Breast epithelium (tissue), 4 donors: ENCODE measurements around the gene HIPK3. TPM values are rescaled to one million over a fixed set of nuclear protein-coding genes. Genes with fewer than 3 reads are reported as not detected.
"Not testable (repeated sequence)": the region's sequence is repeated elsewhere in the genome, so short reads cannot be mapped to it uniquely, and the experiment has no call there.

Experiments
- DNase-seq, 2 donors: peaks; one replicate each; pipeline ENCODE4 v3.0.0-alpha.2; 2019; ENCODE audit warnings: low spot score in 2 of 2
- H3K27ac ChIP-seq, 2 donors: fragments of 200-600 bp; sonication (generic) in 1 of 2; one replicate each; pipeline ENCODE4 v1.5.1; 2016 to 2019; ENCODE audit warnings: mild to moderate bottlenecking in 1 of 2
- H3K27me3 ChIP-seq, 2 donors: fragments of 200-600 bp; sonication (generic) in 1 of 2; one replicate each; pipeline versions ENCODE4 v1.5.1 to v1.6.0; 2017 to 2019; ENCODE audit warnings: control low read depth in 1 of 2, mild to moderate bottlenecking in 1 of 2
- H3K36me3 ChIP-seq: fragments of 200-600 bp; one replicate; pipeline ENCODE4 v1.5.1; 2019
- H3K4me1 ChIP-seq, 2 donors: fragments of 200-600 bp; sonication (generic); one replicate each; pipeline ENCODE4 v1.5.1; 2016 to 2019; ENCODE audit warnings: control low read depth in 1 of 2
- H3K4me3 ChIP-seq, 3 donors: fragments of 200-600 bp; sonication (generic); 1 replicate in 2 of 3; 2 replicates in 1 of 3; pipeline ENCODE4 v1.5.1; 2016 to 2019; ENCODE audit warnings: mild to moderate bottlenecking in 3 of 3, moderate library complexity in 2 of 3
- H3K9me3 ChIP-seq, 2 donors: fragments of 200-600 bp; sonication (generic) in 1 of 2; one replicate each; pipeline ENCODE4 v1.5.1; 2016 to 2019; ENCODE audit warnings: control low read depth in 1 of 2
- POLR2A ChIP-seq: fragments of 450-650 bp; IDR thresholded peaks from one replicate; pipeline ENCODE4 v1.6.1; 2016; ENCODE audit warnings: antibody characterized with exemption, mild to moderate bottlenecking, moderate library complexity
- POLR2AphosphoS5 ChIP-seq, 3 donors: sonication (generic); formaldehyde crosslinking; IDR thresholded peaks; one replicate each; pipeline ENCODE4 v1.6.1; 2017; ENCODE audit warnings: antibody characterized with exemption in 3 of 3
- intact Hi-C: fragments of 100-400 bp; cut with DNase I; formaldehyde crosslinking; loops from one replicate; pipeline ENCODE4 v1.15.1; 2023; ENCODE audit warnings: low total_unique reads
- total RNA-seq, 3 donors: library from RNA; depleted of rRNA; stranded (reverse); fragments of >200 nt; gene quantifications; one replicate each; pipeline ENCODE4 v1.1.0, GENCODE V29; 2016
- TF ChIP-seq, protein P1 (sequence below), 3 donors: fragments of 450-650 bp; IDR thresholded peaks; one replicate each; pipeline ENCODE4 v1.5.1; 2016 to 2017; ENCODE audit warnings: antibody characterized with exemption in 3 of 3, mild to moderate bottlenecking in 3 of 3, moderate library complexity in 3 of 3

HIPK3 gene
- total RNA-seq, 3 donors from 2014 or later = 200 to 223 (median 202) TPM

DNA sequence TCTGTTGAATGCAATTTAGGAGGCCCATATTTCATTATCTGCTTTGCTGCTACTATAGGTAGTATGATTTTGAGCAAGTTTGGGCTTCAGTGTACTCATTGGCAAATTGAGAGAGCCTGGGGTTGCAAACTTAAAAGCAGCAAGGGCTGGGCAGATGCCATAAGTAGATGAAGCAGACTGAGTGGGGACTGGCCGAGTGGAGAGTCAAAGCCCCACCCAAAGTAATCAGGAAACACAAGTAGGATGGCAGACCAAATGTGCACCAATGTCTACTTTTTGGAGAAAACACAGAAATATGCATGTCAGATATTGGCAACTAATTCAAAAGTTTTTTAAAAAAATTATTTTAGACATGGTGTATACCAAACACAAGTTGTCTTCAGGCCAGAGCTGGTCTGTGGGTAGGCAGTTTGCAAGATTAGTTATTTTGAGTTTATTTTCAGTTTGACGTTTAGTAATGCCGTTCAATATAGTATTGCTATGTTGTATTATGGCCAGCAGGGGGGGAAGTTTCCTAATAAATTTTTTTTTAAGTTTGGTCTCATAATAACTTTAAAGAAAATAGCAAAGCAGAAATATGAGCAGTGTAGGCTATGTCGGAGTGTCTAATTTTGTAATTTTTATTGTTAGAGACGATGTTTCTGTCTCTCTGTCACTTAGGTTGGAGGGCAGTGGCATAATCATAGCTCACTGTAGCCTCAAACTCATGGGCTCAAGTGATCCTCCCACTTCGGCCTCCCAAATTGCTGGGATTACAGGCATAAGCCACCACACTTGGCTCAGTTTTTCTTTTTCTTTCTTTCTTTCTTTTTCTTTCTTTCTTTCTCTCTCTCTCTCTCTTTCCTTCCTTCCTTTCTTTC, 105.1 kb downstream of the HIPK3 start:
- TF ChIP-seq POLR2AphosphoS5 (IDR thresholded peaks at IDR 0.05) = no peak
- TF ChIP-seq, protein P1, sequence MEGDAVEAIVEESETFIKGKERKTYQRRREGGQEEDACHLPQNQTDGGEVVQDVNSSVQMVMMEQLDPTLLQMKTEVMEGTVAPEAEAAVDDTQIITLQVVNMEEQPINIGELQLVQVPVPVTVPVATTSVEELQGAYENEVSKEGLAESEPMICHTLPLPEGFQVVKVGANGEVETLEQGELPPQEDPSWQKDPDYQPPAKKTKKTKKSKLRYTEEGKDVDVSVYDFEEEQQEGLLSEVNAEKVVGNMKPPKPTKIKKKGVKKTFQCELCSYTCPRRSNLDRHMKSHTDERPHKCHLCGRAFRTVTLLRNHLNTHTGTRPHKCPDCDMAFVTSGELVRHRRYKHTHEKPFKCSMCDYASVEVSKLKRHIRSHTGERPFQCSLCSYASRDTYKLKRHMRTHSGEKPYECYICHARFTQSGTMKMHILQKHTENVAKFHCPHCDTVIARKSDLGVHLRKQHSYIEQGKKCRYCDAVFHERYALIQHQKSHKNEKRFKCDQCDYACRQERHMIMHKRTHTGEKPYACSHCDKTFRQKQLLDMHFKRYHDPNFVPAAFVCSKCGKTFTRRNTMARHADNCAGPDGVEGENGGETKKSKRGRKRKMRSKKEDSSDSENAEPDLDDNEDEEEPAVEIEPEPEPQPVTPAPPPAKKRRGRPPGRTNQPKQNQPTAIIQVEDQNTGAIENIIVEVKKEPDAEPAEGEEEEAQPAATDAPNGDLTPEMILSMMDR (IDR thresholded peaks at IDR 0.05) = peak; percentile 73 to 80 (median 75)
- Histone ChIP-seq H3K4me3 (no peak overlapping the region), H3K4me1 (no peaks in the 10 kb centered on the region), H3K27me3 (no peaks in the 10 kb centered on the region), H3K9me3 (no peaks in the 10 kb centered on the region), H3K36me3 (no peaks in the 10 kb centered on the region), H3K27ac (no peak overlapping the region)
- intact Hi-C loops = no loop called here
- DNase-seq = no peak

GRCh38 chr11:33366918-33367317, 109.7 kb downstream of the HIPK3 start:
- TF ChIP-seq, protein P1 (IDR thresholded peaks at IDR 0.05) = no peak
- TF ChIP-seq POLR2AphosphoS5 (IDR thresholded peaks at IDR 0.05) = no peak
- TF ChIP-seq POLR2A = no peak
- no peak for DNase-seq
- Histone ChIP-seq H3K9me3 (no peaks in the 10 kb centered on the region), H3K27me3 (no peaks in the 10 kb centered on the region), H3K27ac (no peak overlapping the region), H3K36me3 (no peaks in the 10 kb centered on the region), H3K4me1 (no peaks in the 10 kb centered on the region), H3K4me3 (no peak overlapping the region)
- intact Hi-C loops = no loop called here

DNA sequence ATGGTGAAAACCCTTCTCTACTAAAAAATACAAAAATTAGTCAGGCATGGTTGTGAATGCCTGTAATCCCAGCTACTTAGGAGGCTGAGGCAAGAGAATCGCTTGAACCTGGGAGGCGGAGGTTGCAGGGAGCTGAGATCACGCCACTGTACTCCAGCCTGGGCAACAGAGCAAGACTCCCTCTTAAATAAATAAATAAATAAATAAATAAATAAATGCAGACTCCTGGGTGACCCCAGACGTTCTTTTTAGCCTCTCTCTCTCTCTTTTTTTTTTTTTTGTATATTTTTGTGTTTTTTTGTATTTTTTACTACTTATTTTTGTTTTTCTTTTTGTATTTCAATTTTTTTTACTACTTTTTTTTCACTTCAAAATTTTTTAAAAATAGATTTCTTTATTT, 111.3 kb downstream of the HIPK3 start:
- DNase-seq, H3K27me3 ChIP-seq, H3K4me1 ChIP-seq, H3K9me3 ChIP-seq, H3K4me3 ChIP-seq, H3K27ac ChIP-seq, H3K36me3 ChIP-seq, intact Hi-C loops: not testable (repeated sequence)

DNA sequence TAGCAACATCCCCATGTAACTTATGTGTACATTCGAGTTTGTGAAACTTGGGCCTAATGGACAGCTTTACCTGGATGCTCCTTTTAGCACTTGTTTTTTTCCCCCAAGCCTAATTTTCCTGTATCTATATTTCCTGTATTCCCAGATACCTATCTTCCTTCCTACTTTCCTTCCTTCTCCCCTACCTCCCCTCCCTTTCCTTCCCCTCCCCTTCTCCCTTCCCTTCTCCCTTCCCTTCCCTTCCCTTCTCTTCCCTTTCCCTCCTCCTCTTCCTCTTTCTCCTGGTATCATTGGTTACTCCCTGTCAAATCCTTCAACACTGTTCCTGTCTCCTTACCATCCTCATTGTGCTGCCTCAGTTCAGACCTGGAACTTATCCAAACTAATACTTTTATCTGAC, 111.8 kb downstream of the HIPK3 start:
- H3K4me3 ChIP-seq = no peak overlapping the region
- TF ChIP-seq POLR2AphosphoS5 (IDR thresholded peaks at IDR 0.05) (no peak), POLR2A (no peak)
- TF ChIP-seq, protein P1 (IDR thresholded peaks at IDR 0.05) = no peak
- no peak for DNase-seq
- H3K4me1 ChIP-seq = no peaks in the 10 kb centered on the region
- no peaks in the 10 kb centered on the region for H3K27me3 ChIP-seq
- intact Hi-C loops = no loop called here
- no peaks in the 10 kb centered on the region for H3K36me3 ChIP-seq
- H3K9me3 ChIP-seq = no peaks in the 10 kb centered on the region
- H3K27ac ChIP-seq = no peak overlapping the region

DNA sequence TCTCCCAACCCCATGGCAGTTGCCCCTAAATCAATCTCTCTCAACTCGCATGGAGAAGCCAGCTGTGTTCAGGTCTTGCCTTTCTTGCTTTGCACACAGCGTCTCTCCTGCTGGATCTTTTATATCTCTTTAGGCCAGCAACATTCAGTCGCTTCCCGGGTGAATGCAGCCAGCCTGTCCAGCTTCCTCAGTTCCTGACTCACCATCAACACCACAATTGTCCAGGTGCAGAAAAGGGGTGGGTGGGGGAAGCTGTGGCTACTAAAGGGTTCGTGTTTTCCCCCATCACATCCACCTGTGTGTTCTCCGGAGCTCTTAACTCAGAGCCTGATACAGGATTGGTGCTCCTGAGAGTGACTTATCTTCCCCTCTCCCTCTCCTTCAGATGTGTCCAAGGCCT, 116.5 kb downstream of the HIPK3 start:
- DNase-seq = no peak
- H3K4me3 ChIP-seq = no peak overlapping the region
- no peaks in the 10 kb centered on the region for H3K4me1 ChIP-seq
- H3K36me3 ChIP-seq = no peaks in the 10 kb centered on the region
- intact Hi-C loops = no loop called here
- H3K9me3 ChIP-seq = no peaks in the 10 kb centered on the region
- TF ChIP-seq POLR2AphosphoS5 (IDR thresholded peaks at IDR 0.05) (no peak), POLR2A (no peak)
- TF ChIP-seq, protein P1 (IDR thresholded peaks at IDR 0.05) = no peak
- H3K27ac ChIP-seq = no peak overlapping the region
- H3K27me3 ChIP-seq = peaks cover 0 to 9% of the 10 kb centered on the region in 2 donors
